H9 (cell line): ENCODE measurements around the gene MMP2. TPM values are rescaled to one million over a fixed set of nuclear protein-coding genes. Genes with fewer than 3 reads are reported as not detected.

Source experiments
- DNase-seq: peaks from one replicate; pipeline ENCODE4 v3.0.0-alpha.2; 2017
- H2AFZ ChIP-seq: one replicate; pipeline ENCODE4 v1.6.1; 2013; ENCODE audit warnings: mild to moderate bottlenecking, low read length, control low read depth, moderate library complexity
- H2AK5ac ChIP-seq: 2 replicates; pipeline ENCODE4 v1.6.1; 2013; ENCODE audit warnings: low read length, control low read depth, mixed read lengths; ENCODE audit not compliant: insufficient read length
- H2BK120ac ChIP-seq: one replicate; pipeline ENCODE4 v1.6.1; 2013; ENCODE audit warnings: low read depth, mild to moderate bottlenecking, low read length, control low read depth, inconsistent platforms; ENCODE audit not compliant: poor library complexity, severe bottlenecking
- H2BK12ac ChIP-seq: 2 replicates; pipeline ENCODE4 v1.6.1; 2013; ENCODE audit warnings: low read length, control low read depth, mixed read lengths, low read depth; ENCODE audit not compliant: insufficient read length
- H2BK15ac ChIP-seq: 2 replicates; pipeline ENCODE4 v1.6.1; 2013; ENCODE audit warnings: low read depth, low read length, control low read depth
- H2BK20ac ChIP-seq: one replicate; pipeline ENCODE4 v1.6.1; 2013; ENCODE audit warnings: low read depth, mild to moderate bottlenecking, low read length, control low read depth, inconsistent platforms; ENCODE audit not compliant: poor library complexity, severe bottlenecking
- H2BK5ac ChIP-seq: 2 replicates; pipeline ENCODE4 v1.6.1; 2013; ENCODE audit warnings: low read length, control low read depth, mixed read lengths; ENCODE audit not compliant: insufficient read length
- H3K14ac ChIP-seq: 2 replicates; pipeline ENCODE4 v1.6.1; 2013; ENCODE audit warnings: low read length, control low read depth; ENCODE audit not compliant: insufficient read depth
- H3K18ac ChIP-seq: 2 replicates; pipeline ENCODE4 v1.6.1; 2013; ENCODE audit warnings: low read depth, mild to moderate bottlenecking, mixed read lengths, low read length, control low read depth; ENCODE audit not compliant: insufficient read length
- H3K23ac ChIP-seq: 2 replicates; pipeline ENCODE4 v1.6.1; 2013; ENCODE audit warnings: low read length, control low read depth, mixed read lengths, low read depth; ENCODE audit not compliant: insufficient read length
- H3K23me2 ChIP-seq: 2 replicates; pipeline ENCODE4 v1.6.1; 2013; ENCODE audit warnings: low read depth, mild to moderate bottlenecking, mixed read lengths, low read length, control low read depth; ENCODE audit not compliant: insufficient read length, poor library complexity, severe bottlenecking
- H3K27ac ChIP-seq: 2 replicates; pipeline ENCODE4 v1.5.1; 2013; ENCODE audit warnings: low read length, control low read depth, mixed read lengths, low read depth; ENCODE audit not compliant: insufficient read length
- H3K27me3 ChIP-seq: 2 replicates; pipeline ENCODE4 v1.6.1; 2013; ENCODE audit warnings: low read length, control low read depth, inconsistent platforms; ENCODE audit not compliant: insufficient read depth
- H3K4ac ChIP-seq: 2 replicates; pipeline ENCODE4 v1.6.1; 2013; ENCODE audit warnings: low read depth, mild to moderate bottlenecking, control low read depth, inconsistent platforms, low read length, moderate library complexity
- H3K4me1 ChIP-seq: 2 replicates; pipeline ENCODE4 v1.6.1; 2013; ENCODE audit warnings: low read length, control low read depth, inconsistent platforms; ENCODE audit not compliant: insufficient read depth
- H3K4me2 ChIP-seq: 2 replicates; pipeline ENCODE4 v1.6.1; 2013; ENCODE audit warnings: low read length, control low read depth, mixed read lengths; ENCODE audit not compliant: insufficient read length, insufficient read depth
- H3K56ac ChIP-seq: 2 replicates; pipeline ENCODE4 v1.6.1; 2013; ENCODE audit warnings: low read depth, mild to moderate bottlenecking, mixed read lengths, low read length, control low read depth; ENCODE audit not compliant: insufficient read length
- H3K79me1 ChIP-seq: 2 replicates; pipeline ENCODE4 v1.6.1; 2013; ENCODE audit warnings: low read depth, mild to moderate bottlenecking, moderate library complexity, low read length, control low read depth, inconsistent platforms; ENCODE audit not compliant: insufficient read depth, poor library complexity, severe bottlenecking
- H3K79me2 ChIP-seq: 2 replicates; pipeline ENCODE4 v1.6.1; 2013; ENCODE audit warnings: low read length, control low read depth, inconsistent platforms; ENCODE audit not compliant: insufficient read depth
- H3K9ac ChIP-seq: 2 replicates; pipeline ENCODE4 v1.6.1; 2013; ENCODE audit warnings: low read length, control low read depth, mixed read lengths; ENCODE audit not compliant: insufficient read length; ENCODE audit errors: extremely low read depth
- H3K9me3 ChIP-seq: one replicate; pipeline ENCODE4 v1.6.1; 2013; ENCODE audit warnings: low read depth, low read length, inconsistent platforms; ENCODE audit not compliant: control insufficient read depth
- H3T11ph ChIP-seq: one replicate; pipeline ENCODE4 v1.6.1; 2013; ENCODE audit warnings: mild to moderate bottlenecking, low read length, control low read depth, inconsistent platforms
- H4K20me1 ChIP-seq: one replicate; pipeline ENCODE4 v1.6.1; 2013; ENCODE audit not compliant: control insufficient read depth, insufficient read length, insufficient read depth
- H4K5ac ChIP-seq: 2 replicates; pipeline ENCODE4 v1.6.1; 2013; ENCODE audit warnings: low read depth, mild to moderate bottlenecking, mixed read lengths, low read length, control low read depth; ENCODE audit not compliant: insufficient read length
- H4K8ac ChIP-seq: replicated peaks from 2 replicates; pipeline ENCODE4 v1.6.1; 2013; ENCODE audit warnings: low read length, control low read depth, mixed read lengths, low read depth; ENCODE audit not compliant: insufficient read length
- H4K91ac ChIP-seq: 2 replicates; pipeline ENCODE4 v1.6.1; 2013; ENCODE audit warnings: low read depth, mild to moderate bottlenecking, moderate library complexity, mixed read lengths, low read length, control low read depth; ENCODE audit not compliant: insufficient read length
- H3K27ac Mint-ChIP-seq, 3 experiments: 2 replicates in 2 of 3; 3 replicates in 1 of 3; pipeline ENCODE4 v1.8.0; 2020 to 2021; ENCODE audit warnings: mixed read lengths in 3 of 3, mild to moderate bottlenecking in 1 of 3, moderate library complexity in 1 of 3
- H3K27me3 Mint-ChIP-seq: 2 replicates; pipeline ENCODE4 v1.8.0; 2021; ENCODE audit warnings: low read depth, mild to moderate bottlenecking, moderate library complexity, mixed read lengths
- H3K36me3 Mint-ChIP-seq, 3 experiments: 2 replicates in 2 of 3; 3 replicates in 1 of 3; pipeline ENCODE4 v1.8.0; 2020 to 2021; ENCODE audit warnings: low read depth in 3 of 3, mixed read lengths in 3 of 3; ENCODE audit not compliant: insufficient read depth in 1 of 3
- H3K4me1 Mint-ChIP-seq, 2 experiments: 2 replicates each; pipeline ENCODE4 v1.8.0; 2020; ENCODE audit warnings: mixed read lengths in 2 of 2
- H3K4me3 Mint-ChIP-seq, 2 experiments: 2 replicates in 1 of 2; 3 replicates in 1 of 2; pipeline ENCODE4 v1.8.0; 2020 to 2021; ENCODE audit warnings: mild to moderate bottlenecking in 2 of 2, mixed read lengths in 2 of 2, moderate library complexity in 1 of 2
- H3K9me3 Mint-ChIP-seq, 2 experiments: 2 replicates in 1 of 2; 3 replicates in 1 of 2; pipeline ENCODE4 v1.8.0; 2020; ENCODE audit warnings: mild to moderate bottlenecking in 2 of 2, mixed read lengths in 2 of 2, moderate library complexity in 1 of 2
- CTCF ChIP-seq: fragments of 200-600 bp; sonication (generic); conservative IDR thresholded peaks from 3 replicates; pipeline ENCODE4 v1.8.0; 2021; ENCODE audit warnings: antibody characterized with exemption, mild to moderate bottlenecking
- WGBS: extraction: QIAGEN DNeasy Blood & Tissue Kit; methylation state at CpG from one replicate; pipeline ENCODE4 v1.1.7; 2013; ENCODE audit warnings: missing lambda C conversion rate, low lambda C conversion rate, mixed read lengths; ENCODE audit not compliant: insufficient read length; ENCODE audit errors: extremely low coverage; 5-methylcytosine and 5-hydroxymethylcytosine counted together
- total RNA-seq: library from RNA; stranded (reverse); gene quantifications from 2 replicates; pipeline ENCODE4 v1.2.1, GENCODE V29; 2021

Gene MMP2
- total RNA-seq, 1 experiment from 2014 or later: 23.1 TPM

DNA sequence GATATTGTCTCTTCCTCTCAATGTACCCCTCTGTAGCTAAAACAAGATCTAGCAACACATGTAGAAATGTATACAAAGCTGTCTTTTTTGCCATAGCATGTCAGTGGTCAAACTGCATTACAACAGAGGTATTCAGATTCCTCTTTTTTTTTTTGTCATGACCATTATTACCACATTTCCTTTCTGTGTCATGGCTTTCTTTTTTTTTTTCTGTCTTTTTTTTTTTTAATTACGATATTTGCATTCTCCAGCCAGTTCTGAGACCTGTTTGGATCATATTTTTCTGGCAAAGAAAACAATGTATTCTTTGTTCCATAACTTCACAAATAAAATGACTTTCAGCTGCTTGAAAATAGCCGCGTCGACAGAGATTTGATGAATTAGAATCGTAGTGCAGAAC, 60.1 kb downstream of the MMP2 start:
- WGBS: no CpG with 5 or more reads among the region's 5 CpGs
- Mint-ChIP-seq H3K36me3 (no peaks in the 10 kb centered on the region), H3K27ac (no peak overlapping the region), H3K4me1 (peaks cover 4% of the 10 kb centered on the region in 2 experiments; a peak in 2 of 4 replicates), H3K9me3 (no peaks in the 10 kb centered on the region), H3K27me3 (no peaks in the 10 kb centered on the region), H3K4me3 (no peak overlapping the region)
- no peaks in the 10 kb centered on the region for H3K27me3 ChIP-seq
- H2BK12ac ChIP-seq: no peak overlapping the region
- H3K23ac ChIP-seq: no peak overlapping the region
- no peak overlapping the region for H3K18ac ChIP-seq
- H3K23me2 ChIP-seq: no peaks in the 10 kb centered on the region
- no peak overlapping the region for H2BK15ac ChIP-seq
- H2AK5ac ChIP-seq: no peak overlapping the region
- H3K79me2 ChIP-seq: no peaks in the 10 kb centered on the region
- H3K79me1 ChIP-seq: no peaks in the 10 kb centered on the region
- no peak overlapping the region for H4K91ac ChIP-seq
- no peaks in the 10 kb centered on the region for H3K9me3 ChIP-seq
- H3K4ac ChIP-seq: no peak overlapping the region
- no peak overlapping the region for H2BK120ac ChIP-seq
- H3K4me2 ChIP-seq: no peak overlapping the region
- H3K56ac ChIP-seq: no peak overlapping the region
- no peak overlapping the region for H4K8ac ChIP-seq
- no peak overlapping the region for H3K14ac ChIP-seq
- no peak overlapping the region for H2AFZ ChIP-seq
- DNase-seq: no peak
- no peak for TF ChIP-seq CTCF
- H4K5ac ChIP-seq: no peak overlapping the region
- no peak overlapping the region for H2BK5ac ChIP-seq
- H3T11ph ChIP-seq: no peak overlapping the region
- no peak overlapping the region for H2BK20ac ChIP-seq
- no peaks in the 10 kb centered on the region for H3K4me1 ChIP-seq
- no peak overlapping the region for H3K27ac ChIP-seq
- no peaks in the 10 kb centered on the region for H4K20me1 ChIP-seq
- no peak overlapping the region for H3K9ac ChIP-seq
